Measurements from ENCODE around the gene AKT2. TPM values are rescaled to one million over a fixed set of nuclear protein-coding genes. Genes with fewer than 3 reads are reported as not detected.
A peak's percentile ranks its signal among the peaks of the same experiment; 100 is the strongest.

Gene AKT2
- total RNA-seq, 1 experiment from 2014 or later = 150 TPM

DNA sequence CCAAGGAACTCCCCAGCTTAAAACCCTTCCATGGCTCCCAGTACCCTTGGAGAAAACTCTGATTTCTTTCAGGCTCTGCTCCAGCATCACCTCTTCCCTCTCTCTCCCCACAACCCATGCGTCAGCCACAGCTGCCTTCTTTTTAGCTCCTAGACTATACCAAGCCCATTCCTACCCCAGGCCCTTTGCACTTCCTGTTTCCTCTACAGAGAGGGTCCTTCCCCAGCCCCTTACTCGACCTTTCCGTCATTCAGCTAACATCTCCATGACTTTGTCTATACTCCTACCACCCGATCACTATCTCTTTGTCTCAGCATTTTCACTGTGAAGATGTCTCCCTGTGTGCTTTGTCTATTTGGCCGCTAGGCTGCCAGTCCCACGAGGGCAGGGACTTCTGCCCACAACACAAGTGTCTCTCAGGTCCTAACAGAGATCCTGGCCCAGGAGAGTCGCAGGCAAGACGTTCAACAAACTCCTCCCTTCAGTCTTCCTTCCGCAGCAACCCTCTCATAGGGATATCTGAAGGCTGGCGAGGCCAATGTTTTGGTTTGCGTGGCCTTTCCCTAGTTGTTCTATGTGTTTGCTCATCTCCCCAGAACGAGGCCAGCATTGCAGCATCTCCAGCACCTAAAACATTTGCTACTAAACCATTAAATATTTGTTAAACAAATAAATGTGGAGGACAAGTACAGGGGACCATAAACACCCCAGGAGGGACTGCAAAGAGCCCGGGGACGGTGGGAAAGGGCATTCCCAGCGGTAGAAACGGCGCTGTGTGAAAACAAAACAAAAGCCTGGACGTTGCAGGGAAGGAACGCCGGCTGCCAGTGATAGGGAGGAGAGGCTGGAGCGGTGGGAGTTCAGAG is 59.5 kb downstream of the AKT2 start:
- peaks cover 19% of the 10 kb centered on the region for H3K27me3 Mint-ChIP-seq (ENCODE audit: low read depth)
- Histone ChIP-seq H3K9me3 (ENCODE audit: control insufficient read depth, low read depth, low read length) (no peaks in the 10 kb centered on the region), H3K56ac (ENCODE audit: insufficient read length, low read depth, low read length) (no peak overlapping the region), H4K5ac (ENCODE audit: insufficient read length, low read depth, low read length) (no peak overlapping the region), H4K8ac (replicated peaks; ENCODE audit: insufficient read length, low read depth, low read length) (no peak overlapping the region), H4K91ac (ENCODE audit: insufficient read length, low read depth, low read length) (no peak overlapping the region), H3K79me1 (ENCODE audit: insufficient read depth, low read depth, low read length, poor library complexity, severe bottlenecking) (no peaks in the 10 kb centered on the region), H3K4me1 (ENCODE audit: insufficient read depth, low read length) (no peaks in the 10 kb centered on the region), H3T11ph (ENCODE audit: low read length) (no peak overlapping the region), H2AFZ (ENCODE audit: low read length) (no peak overlapping the region), H2BK5ac (ENCODE audit: insufficient read length, low read length) (no peak overlapping the region), H3K27me3 (ENCODE audit: insufficient read depth, low read length) (no peaks in the 10 kb centered on the region), H2BK120ac (ENCODE audit: low read depth, low read length, poor library complexity, severe bottlenecking) (no peak overlapping the region), H3K14ac (ENCODE audit: insufficient read depth, low read length) (peak overlapping the region; percentile 46; the same call in 1 of the 2 replicates), H3K27ac (ENCODE audit: insufficient read length, low read depth, low read length) (no peak overlapping the region), H2AK5ac (ENCODE audit: insufficient read length, low read length) (no peak overlapping the region), H3K18ac (ENCODE audit: insufficient read length, low read depth, low read length) (no peak overlapping the region), H3K23ac (ENCODE audit: insufficient read length, low read depth, low read length) (no peak overlapping the region), H3K9ac (ENCODE audit: extremely low read depth, insufficient read length, low read length) (no peak overlapping the region), H3K4me2 (ENCODE audit: insufficient read depth, insufficient read length, low read length) (no peak overlapping the region), H3K23me2 (ENCODE audit: insufficient read length, low read depth, low read length, poor library complexity, severe bottlenecking) (peaks cover 3% of the 10 kb centered on the region), H2BK12ac (ENCODE audit: insufficient read length, low read depth, low read length) (no peak overlapping the region), H4K20me1 (ENCODE audit: control insufficient read depth, insufficient read depth, insufficient read length) (no peaks in the 10 kb centered on the region), H2BK20ac (ENCODE audit: low read depth, low read length, poor library complexity, severe bottlenecking) (no peak overlapping the region), H3K4ac (ENCODE audit: low read depth, low read length) (no peak overlapping the region), H2BK15ac (ENCODE audit: low read depth, low read length) (no peak overlapping the region), H3K79me2 (ENCODE audit: insufficient read depth, low read length) (no peaks in the 10 kb centered on the region)
- peaks cover 3 to 6% of the 10 kb centered on the region in 2 experiments; a peak in 3 of 4 replicates for H3K4me1 Mint-ChIP-seq
- H3K4me3 Mint-ChIP-seq = no peak overlapping the region
- DNase-seq = no peak
- no peak for TF ChIP-seq CTCF (conservative IDR thresholded peaks at IDR 0.05)
- no CpG with 5 or more reads among the region's 21 CpGs for WGBS (ENCODE audit: extremely low coverage, insufficient read length, low lambda C conversion rate)
- 0 out of 7 replicates have a peak overlapping the region, but pooled peaks of 1 of the 3 experiments have one; percentile 9 for H3K27ac Mint-ChIP-seq
- H3K9me3 Mint-ChIP-seq = peaks cover 3 to 7% of the 10 kb centered on the region in 2 experiments
- H3K36me3 Mint-ChIP-seq (ENCODE audit: insufficient read depth in 1 of 3, low read depth in 3 of 3) = peaks cover 2 to 5% (median 3%) of the 10 kb centered on the region in 3 experiments; a peak in 5 of 7 replicates
